Lung microvascular endothelial cell (primary cell): ENCODE measurements around the gene SLC22A17. TPM values are rescaled to one million over a fixed set of nuclear protein-coding genes. Genes with fewer than 3 reads are reported as not detected.
A peak's percentile ranks its signal among the peaks of the same experiment; 100 is the strongest.

Experiments
- DNase-seq, 2 donors: peaks; one replicate each; pipeline versions ENCODE4 v3.0.0 to v3.0.0-alpha.2; 2010; ENCODE audit warnings: low read depth in 2 of 2
- total RNA-seq: library from RNA; depleted of rRNA; stranded (reverse); fragments of >200 nt; gene quantifications from 2 replicates; pipeline ENCODE4 v1.2.1, GENCODE V29; 2014

Gene SLC22A17
- total RNA-seq, 1 donor from 2014 or later, result 0.60 TPM

DNA sequence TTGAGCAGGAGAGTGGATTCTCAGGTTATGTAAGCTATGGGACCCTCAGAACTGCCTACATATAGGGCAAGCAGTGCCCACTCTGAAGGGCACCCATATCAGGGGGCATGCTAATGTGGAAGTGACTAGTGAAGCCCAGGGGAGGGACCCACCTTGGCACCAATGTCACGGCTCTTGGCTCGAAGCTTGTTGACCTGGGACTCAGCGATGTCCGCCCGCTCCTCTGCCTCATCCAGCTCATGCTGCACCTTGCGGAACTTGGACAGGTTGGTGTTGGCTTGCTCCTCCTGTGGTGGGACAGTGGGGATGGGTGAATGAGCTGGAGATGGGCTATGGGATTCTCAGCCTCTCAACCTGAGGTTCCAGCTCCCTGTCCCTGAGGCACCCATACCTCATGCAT lies 29.6 kb upstream of the SLC22A17 start:
- DNase-seq, result no peak

DNA sequence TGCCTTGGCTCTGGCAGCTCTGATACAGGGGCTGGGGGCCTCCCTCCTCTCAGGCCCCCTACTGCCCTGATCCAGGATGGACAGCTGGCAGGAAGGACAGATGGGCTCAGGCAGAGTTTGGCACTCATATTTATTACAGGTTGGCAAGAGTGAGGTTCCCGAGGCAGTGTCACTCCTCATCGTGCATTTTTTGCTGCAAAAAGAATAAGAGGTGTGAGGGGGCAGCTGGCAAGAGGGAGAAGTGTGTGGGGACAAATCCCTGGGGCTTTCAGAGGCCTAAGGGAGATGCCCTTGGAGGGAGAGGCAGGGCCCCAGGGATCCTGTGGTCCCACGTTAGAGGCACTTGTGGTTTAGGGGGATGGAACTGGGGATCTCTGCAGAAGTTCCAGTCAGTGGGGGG lies 29.2 kb upstream of the SLC22A17 start:
- DNase-seq, result no peak

DNA sequence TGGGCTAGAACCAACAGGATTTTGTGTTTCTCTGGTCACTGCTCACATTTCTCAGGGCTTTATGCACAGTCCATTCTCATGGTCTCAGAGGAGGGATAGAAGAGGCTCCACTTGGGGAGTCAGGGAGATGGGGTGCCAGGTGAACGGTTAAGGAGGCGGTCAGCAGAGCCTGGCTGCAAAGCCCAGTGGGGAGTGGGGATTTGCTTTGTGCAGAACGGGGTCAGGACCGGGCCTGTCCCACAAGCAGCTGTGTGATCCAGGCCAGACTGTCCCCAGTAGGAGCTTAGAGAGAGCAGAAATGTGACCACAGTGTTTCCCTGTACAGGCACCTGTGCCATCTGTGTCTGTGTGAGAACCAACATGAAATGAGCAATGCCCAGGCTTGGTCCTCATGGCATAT lies 28.3 kb upstream of the SLC22A17 start:
- DNase-seq, result no peak

DNA sequence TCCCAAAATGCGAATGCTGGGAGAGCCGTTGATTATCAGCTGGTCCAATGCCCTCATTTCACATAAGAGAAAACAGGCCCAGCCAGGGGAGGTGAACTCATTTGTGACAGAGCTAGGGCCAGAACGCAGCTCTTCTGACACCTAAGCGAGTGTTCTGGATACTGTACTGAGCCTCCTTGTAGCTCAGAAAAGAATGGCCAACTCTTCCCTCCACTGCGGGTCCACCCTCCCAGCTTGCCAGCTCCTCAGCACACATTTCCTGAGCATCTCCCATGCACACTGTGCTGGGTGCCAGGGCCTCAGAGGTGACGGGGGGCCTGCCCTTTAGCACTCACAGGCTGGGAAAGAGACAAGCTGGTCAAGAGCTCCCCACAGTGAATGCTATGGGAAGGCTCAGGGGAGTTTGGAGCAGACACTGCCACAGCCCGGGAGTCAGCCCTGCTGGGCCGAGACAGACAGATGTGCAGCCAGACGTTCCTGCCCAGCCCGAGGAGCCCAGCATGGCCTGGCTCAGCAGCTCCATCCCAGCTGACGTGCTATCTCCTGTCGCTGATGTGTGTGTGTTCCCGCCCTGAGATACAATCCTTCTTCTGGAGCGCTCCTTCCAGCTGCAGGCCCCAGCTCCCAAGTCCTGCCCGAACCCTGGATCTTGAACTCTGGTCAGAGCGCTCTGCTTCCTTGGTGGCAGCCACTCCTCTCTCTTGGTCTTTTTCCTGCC lies 27.7 kb upstream of the SLC22A17 start:
- DNase-seq, result no peak

DNA sequence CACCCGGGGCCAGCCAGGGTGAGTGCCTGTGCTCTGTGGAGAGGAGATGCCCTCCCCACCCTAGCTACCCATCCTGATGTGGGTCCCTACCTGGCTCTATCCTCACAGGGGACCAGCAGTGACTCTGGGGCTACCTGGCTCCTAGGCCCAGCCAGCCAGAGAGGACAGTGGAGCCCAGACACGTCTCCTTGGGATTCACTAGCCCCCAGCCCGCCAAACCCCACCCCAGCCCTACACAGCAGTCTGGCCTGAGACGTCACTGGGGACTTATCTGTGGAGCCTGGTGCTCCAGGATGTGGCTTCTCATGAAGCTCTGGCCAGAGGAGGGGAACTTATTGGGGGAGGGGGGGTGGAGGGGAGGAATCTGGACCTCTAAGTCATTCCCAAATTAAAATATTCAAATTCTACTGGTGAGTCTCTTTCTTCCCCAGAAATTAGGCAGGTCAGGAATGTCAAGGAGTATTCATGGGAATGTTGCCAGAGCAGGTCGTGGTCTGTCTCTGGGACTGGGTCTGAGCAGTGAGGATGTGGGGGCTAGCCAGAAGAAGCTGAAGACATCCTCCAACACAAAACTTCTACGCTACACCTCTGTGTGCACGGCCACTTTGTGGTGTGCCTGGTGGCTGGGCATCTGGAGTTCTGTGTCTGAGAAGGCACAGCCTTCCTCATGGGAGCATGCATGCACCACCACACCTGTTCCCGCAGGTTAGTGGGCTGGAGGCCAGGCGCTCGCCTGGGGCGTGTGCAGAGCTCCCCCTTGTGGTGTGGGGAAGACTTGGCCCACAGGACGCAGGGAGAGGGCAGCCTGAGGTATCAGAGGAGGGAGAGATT lies 26.9 kb upstream of the SLC22A17 start:
- peak; percentile 41 to 67 for DNase-seq

DNA sequence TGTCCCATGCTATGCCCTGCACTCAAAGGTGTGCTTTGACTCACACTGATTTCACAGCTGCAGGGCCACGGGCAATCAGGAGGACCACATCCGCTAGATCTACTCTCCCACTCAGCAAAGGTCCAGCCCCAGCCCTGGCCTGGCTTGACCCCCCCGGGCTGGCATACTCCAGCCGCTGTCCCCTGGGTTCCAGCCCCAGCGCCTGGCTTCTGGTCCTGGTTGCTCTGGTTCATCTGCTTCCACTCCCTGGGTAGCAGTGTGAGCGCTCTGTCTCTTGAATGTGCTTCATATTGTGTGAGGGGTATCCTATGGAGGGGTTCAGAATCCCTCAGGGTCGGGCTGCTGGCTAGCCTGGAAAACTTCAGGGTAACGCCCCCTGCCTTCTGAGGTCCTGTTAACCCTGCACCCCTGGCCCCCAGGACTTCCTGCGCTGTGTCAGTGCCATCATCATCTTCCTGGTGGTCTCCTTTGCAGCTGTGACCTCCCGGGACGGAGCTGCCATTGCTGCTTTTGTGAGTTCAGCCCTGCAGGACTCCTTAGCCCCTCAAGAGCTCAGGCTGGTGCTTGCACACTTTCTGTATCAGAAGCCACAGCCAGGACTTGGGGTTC lies 26.0 kb upstream of the SLC22A17 start:
- DNase-seq, result no peak

DNA sequence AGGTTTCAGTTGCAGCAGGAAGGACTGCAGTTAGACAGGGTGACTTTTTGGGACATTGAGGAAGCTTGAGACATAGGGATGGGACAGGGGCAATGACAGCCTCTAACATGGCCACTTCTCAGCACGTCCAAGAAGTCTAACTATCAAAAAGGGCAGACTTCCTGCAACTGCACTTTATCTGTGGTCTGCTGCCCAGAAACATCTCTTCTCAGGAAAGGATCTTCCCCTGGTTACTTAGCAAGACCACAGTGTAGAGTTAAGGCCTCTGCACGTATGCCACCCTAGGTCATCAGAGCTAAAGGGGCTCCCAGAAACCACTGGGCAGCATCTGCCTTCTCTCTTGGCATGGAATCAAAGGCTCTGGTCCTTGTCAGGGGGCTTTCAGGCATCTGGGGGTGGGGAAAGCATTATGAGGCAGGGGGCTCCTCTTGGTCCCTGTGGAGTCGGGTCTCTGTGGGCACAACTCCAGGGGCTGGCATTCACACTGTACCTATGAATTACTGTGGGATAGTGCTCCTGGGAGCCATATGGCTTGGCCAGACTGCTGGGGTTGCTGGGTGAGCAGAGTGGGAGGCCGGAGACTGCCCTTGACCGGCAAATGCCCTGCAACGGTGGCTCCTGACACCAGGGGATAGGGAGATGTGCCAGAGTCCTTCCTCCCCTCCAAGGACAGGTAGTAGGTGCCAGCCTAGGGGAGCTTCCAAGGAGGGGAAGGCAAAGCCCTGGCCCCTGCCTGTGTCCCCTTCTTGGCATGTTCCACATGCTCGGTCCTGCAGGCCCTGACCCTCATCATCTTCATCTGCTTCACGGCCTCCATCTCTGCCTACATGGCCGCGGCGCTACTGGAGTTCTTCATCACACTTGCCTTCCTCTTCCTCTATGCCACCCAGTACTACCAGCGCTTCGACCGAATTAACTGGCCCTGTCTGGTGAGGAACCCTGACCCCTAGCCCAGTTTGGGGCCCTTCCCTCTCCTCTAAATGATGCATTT lies 25.2 kb upstream of the SLC22A17 start:
- DNase-seq, result no peak

DNA sequence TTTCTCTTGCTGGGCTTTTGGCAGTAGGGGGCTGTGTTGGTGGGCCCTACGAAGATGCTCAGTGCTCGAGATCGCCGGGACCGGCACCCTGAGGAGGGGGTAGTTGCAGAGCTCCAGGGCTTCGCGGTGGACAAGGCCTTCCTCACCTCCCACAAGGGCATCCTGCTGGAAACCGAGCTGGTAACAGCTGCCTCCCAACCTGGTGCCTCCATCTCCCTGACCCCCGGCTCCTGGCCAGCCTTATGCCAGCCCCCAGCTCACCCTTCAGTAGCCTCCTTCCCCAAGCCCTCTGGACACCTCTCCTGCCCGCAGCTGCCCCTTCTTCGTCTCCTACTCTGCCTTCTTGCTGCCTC lies 24.5 kb upstream of the SLC22A17 start:
- DNase-seq, result no peak

DNA sequence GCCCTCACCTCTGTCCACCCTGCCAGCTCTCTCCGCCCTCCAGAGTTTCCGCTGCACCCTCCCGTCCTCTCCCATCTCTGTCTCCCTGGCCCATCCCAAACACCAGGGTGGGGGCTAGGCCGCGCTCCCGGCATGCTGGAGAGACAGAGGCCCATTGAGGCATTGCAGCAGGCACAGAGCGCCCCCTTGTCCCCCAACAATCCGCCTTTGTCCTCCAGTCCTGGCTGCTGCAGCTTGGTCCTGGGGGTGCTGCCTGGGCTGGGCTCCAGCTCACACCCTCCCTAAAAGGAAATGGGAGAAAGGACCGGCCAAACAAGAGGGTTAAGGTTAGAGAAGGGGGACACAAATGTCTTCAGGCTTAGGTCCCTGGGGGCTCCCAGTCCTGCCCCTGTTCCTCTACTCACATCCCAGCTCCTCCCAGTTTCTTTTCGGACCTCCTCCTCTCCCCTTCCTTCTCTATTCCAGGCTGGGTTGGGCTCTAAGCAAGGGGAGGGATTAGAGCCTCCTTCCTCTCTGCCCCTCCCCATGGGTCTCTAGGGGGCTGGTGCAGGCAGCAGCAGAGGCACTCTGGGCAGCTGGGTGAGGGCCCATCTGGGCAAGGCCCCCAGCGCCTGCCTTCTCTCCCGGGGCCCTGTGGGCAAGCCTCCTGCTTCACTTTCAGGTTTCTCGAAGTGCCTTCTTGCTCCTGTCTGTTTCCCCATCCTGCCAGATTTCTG lies 24.0 kb upstream of the SLC22A17 start, which contains the start of gene CMTM5:
Gene CMTM5, plus strand, starts transcription at position 565 of the 716 bp plus-strand sequence. CDS start 206 bp downstream, outside the sequence.
- no peak for DNase-seq

DNA sequence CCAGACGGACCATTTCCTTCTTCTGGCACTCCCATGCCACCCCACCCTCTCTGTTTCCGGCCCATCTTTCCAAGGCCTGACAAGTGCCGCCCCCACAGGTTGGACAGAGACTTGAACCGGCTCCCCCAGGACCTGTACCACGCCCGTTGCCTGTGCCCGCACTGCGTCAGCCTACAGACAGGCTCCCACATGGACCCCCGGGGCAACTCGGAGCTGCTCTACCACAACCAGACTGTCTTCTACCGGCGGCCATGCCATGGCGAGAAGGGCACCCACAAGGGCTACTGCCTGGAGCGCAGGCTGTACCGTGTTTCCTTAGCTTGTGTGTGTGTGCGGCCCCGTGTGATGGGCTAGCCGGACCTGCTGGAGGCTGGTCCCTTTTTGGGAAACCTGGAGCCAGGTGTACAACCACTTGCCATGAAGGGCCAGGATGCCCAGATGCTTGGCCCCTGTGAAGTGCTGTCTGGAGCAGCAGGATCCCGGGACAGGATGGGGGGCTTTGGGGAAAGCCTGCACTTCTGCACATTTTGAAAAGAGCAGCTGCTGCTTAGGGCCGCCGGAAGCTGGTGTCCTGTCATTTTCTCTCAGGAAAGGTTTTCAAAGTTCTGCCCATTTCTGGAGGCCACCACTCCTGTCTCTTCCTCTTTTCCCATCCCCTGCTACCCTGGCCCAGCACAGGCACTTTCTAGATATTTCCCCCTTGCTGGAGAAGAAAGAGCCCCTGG lies 23.0 kb upstream of the SLC22A17 start:
- DNase-seq, result no peak

DNA sequence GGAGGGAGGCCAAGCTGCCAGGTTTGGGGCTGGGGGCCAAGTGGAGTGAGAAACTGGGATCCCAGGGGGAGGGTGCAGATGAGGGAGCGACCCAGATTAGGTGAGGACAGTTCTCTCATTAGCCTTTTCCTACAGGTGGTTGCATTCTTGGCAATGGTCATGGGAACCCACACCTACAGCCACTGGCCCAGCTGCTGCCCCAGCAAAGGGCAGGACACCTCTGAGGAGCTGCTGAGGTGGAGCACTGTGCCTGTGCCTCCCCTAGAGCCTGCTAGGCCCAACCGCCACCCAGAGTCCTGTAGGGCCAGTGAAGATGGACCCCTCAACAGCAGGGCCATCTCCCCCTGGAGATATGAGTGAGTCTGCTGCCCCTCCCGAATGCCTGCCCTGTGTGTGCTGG lies 20.4 kb upstream of the SLC22A17 start:
- no peak for DNase-seq

DNA sequence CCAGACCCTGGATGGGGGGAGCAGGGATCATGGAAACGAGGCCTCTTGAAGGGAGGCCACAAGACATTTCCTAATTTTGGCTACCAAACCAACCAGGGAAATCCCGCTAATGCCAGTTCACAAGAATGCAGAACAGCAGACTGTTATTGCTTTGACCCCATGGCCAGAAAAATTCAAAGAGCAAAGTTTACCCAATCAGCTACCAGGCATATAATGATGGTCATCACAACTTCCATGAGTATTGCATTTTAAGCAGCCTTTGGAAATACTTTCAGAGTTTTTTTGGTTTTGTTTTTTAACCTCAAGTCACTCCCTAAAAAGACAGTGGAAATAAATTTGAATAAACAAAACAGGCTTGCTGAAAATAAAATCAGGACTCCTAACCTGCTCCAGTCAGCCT lies 19.8 kb upstream of the SLC22A17 start, which contains the start of gene IL25:
Gene IL25, plus strand, starts transcription at position 301 of the 400 bp plus-strand sequence.
- no peak for DNase-seq

DNA sequence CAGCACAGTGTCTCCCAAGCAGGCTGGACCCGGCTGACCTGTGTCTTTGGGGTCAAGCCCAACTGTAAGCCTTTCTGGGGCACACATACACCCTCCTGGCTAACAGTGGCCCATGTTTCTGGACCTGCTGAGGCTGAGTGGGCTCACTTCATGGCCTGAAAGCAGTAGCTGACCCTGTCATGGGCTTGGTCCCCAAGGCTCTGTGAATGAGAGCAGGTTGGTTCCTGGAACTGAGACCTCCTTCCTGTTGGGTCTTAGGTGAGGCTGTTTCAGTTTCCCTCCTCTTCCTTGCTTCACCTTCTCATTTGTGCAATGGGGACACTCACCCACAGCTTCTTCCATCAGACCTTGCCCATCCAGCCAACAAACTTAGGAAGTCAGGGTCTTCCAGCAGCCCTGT lies 19.2 kb upstream of the SLC22A17 start:
- no peak for DNase-seq

DNA sequence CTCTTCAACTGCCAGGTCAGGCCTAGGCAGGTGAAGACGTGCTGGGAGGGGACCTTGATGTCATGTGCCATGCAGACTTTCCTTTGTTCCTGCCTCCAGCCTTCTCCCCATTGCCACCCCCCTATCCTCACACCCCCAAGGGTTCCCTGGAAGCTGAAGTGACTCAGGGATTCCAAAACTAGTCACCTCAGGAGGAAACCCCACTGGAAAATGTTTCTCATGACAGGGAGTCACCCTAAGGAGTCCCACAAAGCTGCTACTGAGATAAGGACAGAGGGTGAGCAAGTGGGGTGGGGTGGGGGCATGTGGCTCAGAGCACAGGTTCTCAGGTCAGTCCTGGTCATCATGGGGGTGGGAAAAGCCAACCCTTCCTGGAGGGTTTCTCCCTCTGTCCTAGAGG lies 17.5 kb upstream of the SLC22A17 start:
- no peak for DNase-seq

DNA sequence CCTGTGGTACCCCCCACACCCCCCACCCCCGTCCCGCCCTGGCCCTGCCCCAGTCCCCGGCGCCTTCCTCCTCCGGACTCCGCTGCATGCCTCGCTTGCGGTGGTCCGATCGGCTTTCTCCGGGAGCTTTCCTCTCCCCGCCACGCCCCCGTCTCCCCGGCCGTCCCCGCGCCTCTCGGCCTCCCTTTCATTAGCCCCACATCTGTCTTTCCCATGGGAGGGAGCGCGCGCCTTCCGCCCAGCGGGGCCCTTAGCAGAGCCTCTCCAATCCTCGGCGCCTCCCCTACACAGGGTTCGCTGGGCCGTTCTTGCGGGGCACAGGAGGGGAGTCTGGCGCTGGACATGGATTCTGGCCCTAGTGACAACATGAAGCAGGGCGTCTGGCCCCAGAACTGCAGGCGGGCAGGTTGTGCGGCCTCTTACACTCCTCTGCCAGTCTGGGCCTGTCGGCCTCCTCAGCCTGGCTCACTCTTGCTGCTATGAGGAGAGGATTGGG lies 13.8 kb upstream of the SLC22A17 start:
- DNase-seq, result no peak

DNA sequence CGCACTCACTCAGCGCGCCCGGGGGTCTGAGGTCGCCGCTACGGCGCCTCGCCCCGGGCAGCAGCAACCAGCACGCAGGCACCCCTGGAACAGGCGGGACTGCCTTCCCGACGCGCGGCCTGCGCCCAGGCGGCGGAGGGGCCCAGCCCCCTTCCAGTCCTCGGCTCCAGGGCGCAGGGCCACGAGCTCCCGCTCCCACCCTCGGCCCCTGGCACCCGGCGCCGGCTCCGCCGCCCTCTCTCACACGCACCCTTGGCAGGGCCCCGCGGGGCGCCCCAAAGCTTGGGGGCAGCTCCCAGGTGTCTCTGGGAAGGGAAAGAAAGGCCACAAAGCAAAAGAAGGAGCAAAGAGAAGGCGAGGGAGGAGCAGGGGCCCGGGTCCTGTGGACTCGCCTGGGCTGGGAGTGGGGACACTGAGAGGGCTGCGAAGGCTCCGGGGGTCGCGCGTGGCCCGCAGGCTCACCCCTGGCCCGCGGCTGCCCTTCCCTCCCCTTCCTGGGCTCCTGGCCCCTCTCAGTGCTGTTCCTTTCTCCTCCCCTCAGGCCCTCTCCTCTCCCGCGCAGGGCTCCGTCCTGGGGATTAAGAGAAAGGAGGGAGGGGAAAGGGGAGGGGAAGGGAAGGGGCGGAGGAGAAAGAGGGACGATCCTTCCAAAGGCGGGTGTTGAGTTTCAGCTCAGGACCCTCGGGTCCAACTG lies 13.2 kb upstream of the SLC22A17 start:
- no peak for DNase-seq

DNA sequence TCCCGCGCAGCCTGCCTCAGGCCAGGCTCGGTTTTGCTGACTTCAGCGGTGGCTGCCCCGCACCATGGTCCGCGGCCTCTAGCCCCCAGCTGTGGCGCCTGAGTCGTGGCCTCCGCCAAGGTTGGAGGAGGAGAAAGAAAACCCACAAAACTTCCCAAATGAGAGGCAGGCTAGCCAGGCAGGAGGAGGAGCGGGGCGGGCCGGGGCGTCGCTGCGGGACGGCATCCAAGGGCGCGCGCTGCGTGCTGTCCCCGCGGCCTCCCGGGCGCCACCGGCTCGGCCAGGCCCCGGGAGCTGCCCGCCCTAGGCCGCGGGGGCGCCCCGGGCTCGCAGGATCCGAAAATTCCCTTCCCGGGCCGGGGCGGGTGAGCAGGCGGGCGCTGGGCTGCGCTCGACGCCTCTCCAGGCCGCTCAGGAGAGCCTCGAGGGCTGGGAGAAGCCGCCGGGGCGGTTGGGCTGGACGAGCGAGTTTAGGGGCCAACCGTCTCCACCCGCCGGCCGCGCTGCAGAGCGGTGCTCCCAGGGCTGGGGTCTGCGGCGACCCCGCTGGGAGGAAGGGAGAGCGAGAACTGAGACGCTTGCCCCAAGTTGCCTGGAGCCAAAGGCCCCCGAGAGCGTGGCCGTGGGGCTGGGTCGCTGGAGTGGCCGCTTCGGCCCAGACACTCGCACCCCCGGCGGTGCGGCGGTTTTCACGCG lies 12.5 kb upstream of the SLC22A17 start, which contains the start of gene EFS:
Gene EFS, minus strand, starts transcription at position 137 of the 696 bp plus-strand sequence. CDS start 147 bp downstream, outside the sequence.
- DNase-seq, result no peak
